ENCODE measurements around the gene DCXR.

DCXR gene

GRCh38 chr17:81993729-81994592, 43.5 kb downstream of the DCXR start:
- Histone ChIP-seq H3K4me3 (ENCODE audit: low read length) (no peak overlapping the region), H3K9ac (ENCODE audit: low read depth, low read length) (no peak overlapping the region), H3K9me3 (ENCODE audit: insufficient read depth, low read depth, low read length) (no peaks in the 10 kb centered on the region), H3K36me3 (ENCODE audit: insufficient read depth, low read depth, low read length) (peaks cover 3% of the 10 kb centered on the region; the same call in 1 of the 2 replicates), H3K4me1 (ENCODE audit: insufficient read depth, low read length) (peaks cover 5% of the 10 kb centered on the region; the same call in 1 of the 2 replicates), H3K27me3 (ENCODE audit: insufficient read depth, low read length) (no peaks in the 10 kb centered on the region), H3K27ac (ENCODE audit: low read length) (no peak overlapping the region)

GRCh38 chr17:81992306-81993102, 45.0 kb downstream of the DCXR start:
- Histone ChIP-seq H3K4me1 (ENCODE audit: insufficient read depth, low read length) (peaks cover 5% of the 10 kb centered on the region; the same call in 1 of the 2 replicates), H3K9me3 (ENCODE audit: insufficient read depth, low read depth, low read length) (no peaks in the 10 kb centered on the region), H3K27ac (ENCODE audit: low read length) (no peak overlapping the region), H3K9ac (ENCODE audit: low read depth, low read length) (peak overlapping the region; percentile 39; the same call in 1 of the 2 replicates), H3K36me3 (ENCODE audit: insufficient read depth, low read depth, low read length) (no peaks in the 10 kb centered on the region), H3K27me3 (ENCODE audit: insufficient read depth, low read length) (no peaks in the 10 kb centered on the region), H3K4me3 (ENCODE audit: low read length) (no peak overlapping the region)

- H3K36me3 ChIP-seq (ENCODE audit: insufficient read depth, low read depth, low read length): 0 out of 2 replicates have a peak, but pooled peaks cover under 1% of the 10 kb centered on the region
- no peaks in the 10 kb centered on the region for H3K27me3 ChIP-seq (ENCODE audit: insufficient read depth, low read length)
- no peak overlapping the region for H3K4me3 ChIP-seq (ENCODE audit: low read length)
- H3K9ac ChIP-seq (ENCODE audit: low read depth, low read length): peak overlapping the region; percentile 39; the same call in 1 of the 2 replicates
- H3K9me3 ChIP-seq (ENCODE audit: insufficient read depth, low read depth, low read length): no peaks in the 10 kb centered on the region
- H3K27ac ChIP-seq (ENCODE audit: low read length): no peak overlapping the region
- peaks cover 5% of the 10 kb centered on the region; the same call in 1 of the 2 replicates for H3K4me1 ChIP-seq (ENCODE audit: insufficient read depth, low read length)
Measured at GRCh38 chr17:81991684-81992305, 45.7 kb downstream of the DCXR start.

- no peak overlapping the region for H3K9ac ChIP-seq (ENCODE audit: low read depth, low read length)
- no peak overlapping the region for H3K4me3 ChIP-seq (ENCODE audit: low read length)
- peaks cover 8% of the 10 kb centered on the region; the same call in 1 of the 2 replicates for H3K36me3 ChIP-seq (ENCODE audit: insufficient read depth, low read depth, low read length)
- H3K9me3 ChIP-seq (ENCODE audit: insufficient read depth, low read depth, low read length): no peaks in the 10 kb centered on the region
- H3K27me3 ChIP-seq (ENCODE audit: insufficient read depth, low read length): no peaks in the 10 kb centered on the region
- no peak overlapping the region for H3K27ac ChIP-seq (ENCODE audit: low read length)
- peaks cover 5% of the 10 kb centered on the region; the same call in 1 of the 2 replicates for H3K4me1 ChIP-seq (ENCODE audit: insufficient read depth, low read length)
Measured at GRCh38 chr17:81990836-81991683, 46.4 kb downstream of the DCXR start.

GRCh38 chr17:81987161-81987770, 50.2 kb downstream of the DCXR start:
- H3K27ac ChIP-seq (ENCODE audit: low read length): no peak overlapping the region
- no peaks in the 10 kb centered on the region for H3K9me3 ChIP-seq (ENCODE audit: insufficient read depth, low read depth, low read length)
- H3K9ac ChIP-seq (ENCODE audit: low read depth, low read length): no peak overlapping the region; the same call in 1 of the 2 replicates
- H3K4me3 ChIP-seq (ENCODE audit: low read length): no peak overlapping the region
- peaks cover 3% of the 10 kb centered on the region; the same call in 1 of the 2 replicates for H3K4me1 ChIP-seq (ENCODE audit: insufficient read depth, low read length)
- H3K36me3 ChIP-seq (ENCODE audit: insufficient read depth, low read depth, low read length): peaks cover 32% of the 10 kb centered on the region
- no peaks in the 10 kb centered on the region for H3K27me3 ChIP-seq (ENCODE audit: insufficient read depth, low read length)

- Histone ChIP-seq H3K4me1 (ENCODE audit: insufficient read depth, low read length) (no peaks in the 10 kb centered on the region; the same call in 1 of the 2 replicates), H3K27me3 (ENCODE audit: insufficient read depth, low read length) (no peaks in the 10 kb centered on the region), H3K9me3 (ENCODE audit: insufficient read depth, low read depth, low read length) (no peaks in the 10 kb centered on the region), H3K27ac (ENCODE audit: low read length) (no peak overlapping the region), H3K36me3 (ENCODE audit: insufficient read depth, low read depth, low read length) (peaks cover 32% of the 10 kb centered on the region), H3K4me3 (ENCODE audit: low read length) (no peak overlapping the region), H3K9ac (ENCODE audit: low read depth, low read length) (no peak overlapping the region)
Measured at GRCh38 chr17:81986606-81987005, 50.9 kb downstream of the DCXR start.
